MG63 (cell line): Measurements from ENCODE around the gene EFNA5. TPM values are rescaled to one million over a fixed set of nuclear protein-coding genes. Genes with fewer than 3 reads are reported as not detected.
A peak's percentile ranks its signal among the peaks of the same experiment; 100 is the strongest.

Source experiments
- DNase-seq: peaks from one replicate; pipeline ENCODE4 v3.0.0-alpha.2; 2020
- H3K27me3 ChIP-seq: fragments of 250-450 bp; sonication (Bioruptor Pico); 2 replicates; pipeline ENCODE4 v1.5.1; 2020; ENCODE audit warnings: mild to moderate bottlenecking, moderate library complexity
- H3K36me3 ChIP-seq: fragments of 250-450 bp; sonication (Bioruptor Pico); 2 replicates; pipeline ENCODE4 v1.5.1; 2020; ENCODE audit warnings: mild to moderate bottlenecking, moderate library complexity
- H3K4me3 ChIP-seq: fragments of 250-450 bp; sonication (Bioruptor Pico); 2 replicates; pipeline ENCODE4 v1.5.1; 2020; ENCODE audit warnings: mild to moderate bottlenecking, moderate library complexity
- H3K9me3 ChIP-seq: fragments of 250-450 bp; sonication (Bioruptor Pico); 2 replicates; pipeline ENCODE4 v1.5.1; 2020; ENCODE audit warnings: mild to moderate bottlenecking, moderate library complexity
- total RNA-seq: library from RNA; depleted of rRNA; stranded (reverse); fragments of >200 nt; shearing (Covaris generic); gene quantifications from 2 replicates; pipeline ENCODE4 v1.2.3, GENCODE V29; 2014; ENCODE audit warnings: low replicate concordance

EFNA5 gene
- total RNA-seq, 1 experiment from 2014 or later: 0.56 TPM

GRCh38 chr5:107337281-107337680 lies 333.5 kb downstream of the EFNA5 start:
- Histone ChIP-seq H3K27me3 (no peaks in the 10 kb centered on the region), H3K4me3 (no peak overlapping the region), H3K36me3 (no peaks in the 10 kb centered on the region), H3K9me3 (no peaks in the 10 kb centered on the region)
- peak; percentile 74 for DNase-seq

DNA sequence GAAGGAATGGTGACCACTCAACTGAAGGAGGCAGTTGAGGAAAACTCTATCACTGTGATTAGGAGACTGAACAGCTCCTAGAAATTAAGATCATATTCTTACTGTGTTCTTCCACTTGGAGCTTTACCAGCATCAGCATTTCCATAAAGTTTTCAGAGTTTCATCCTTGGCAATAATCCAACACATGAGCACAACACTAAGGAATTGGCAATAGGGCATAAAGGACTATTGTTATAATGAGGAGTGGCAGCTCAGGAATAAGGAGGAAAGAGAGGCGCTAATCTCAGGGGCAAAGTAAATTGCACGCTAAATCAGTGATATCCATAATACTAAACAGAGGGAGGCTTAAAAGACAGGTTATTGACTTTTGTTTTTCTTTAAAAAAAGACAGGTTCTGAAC lies 338.9 kb downstream of the EFNA5 start:
- DNase-seq: no peak
- Histone ChIP-seq H3K9me3 (no peaks in the 10 kb centered on the region), H3K36me3 (no peaks in the 10 kb centered on the region), H3K27me3 (no peaks in the 10 kb centered on the region), H3K4me3 (no peak overlapping the region)

DNA sequence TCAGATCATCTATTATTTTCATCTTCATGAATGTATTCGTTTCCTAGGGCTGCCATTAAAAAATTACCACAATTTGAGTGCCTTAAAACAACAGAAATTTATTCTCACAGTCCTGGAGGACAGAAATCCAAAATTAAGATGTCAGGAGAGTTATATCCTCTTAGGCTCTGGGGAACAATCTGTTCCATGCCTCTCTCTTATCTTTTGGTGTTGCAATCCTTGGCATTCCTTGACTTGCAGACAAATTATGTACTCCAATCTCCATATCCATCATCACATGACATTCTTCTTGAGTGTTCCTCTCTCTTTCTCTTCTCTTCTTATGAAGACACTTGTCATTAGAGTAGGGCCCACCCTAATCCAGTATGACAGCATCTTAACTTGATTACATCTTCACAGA lies 339.4 kb downstream of the EFNA5 start:
- no peaks in the 10 kb centered on the region for H3K36me3 ChIP-seq
- no peak for DNase-seq
- no peaks in the 10 kb centered on the region for H3K9me3 ChIP-seq
- H3K4me3 ChIP-seq: no peak overlapping the region
- H3K27me3 ChIP-seq: no peaks in the 10 kb centered on the region

DNA sequence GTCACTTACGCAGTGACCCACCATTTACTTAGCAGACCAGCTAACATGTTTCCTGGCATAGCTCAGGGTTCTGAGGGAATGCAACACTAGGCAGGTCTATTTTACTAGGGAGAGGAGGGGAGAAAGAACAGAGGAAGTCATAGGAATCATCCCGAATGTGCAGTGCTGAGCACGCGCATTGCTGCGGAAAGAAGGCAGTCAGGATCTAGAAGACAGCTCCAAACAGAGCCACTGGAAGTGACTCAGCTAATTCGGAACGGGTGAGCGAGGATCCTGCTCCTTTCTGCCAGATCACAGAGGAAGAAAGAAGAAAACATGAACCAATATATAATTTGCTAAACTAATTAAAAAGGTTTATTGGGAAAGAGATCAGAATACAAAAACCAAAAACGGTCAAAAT lies 339.8 kb downstream of the EFNA5 start:
- H3K4me3 ChIP-seq: no peak overlapping the region
- H3K27me3 ChIP-seq: no peaks in the 10 kb centered on the region
- DNase-seq: no peak
- H3K9me3 ChIP-seq: no peaks in the 10 kb centered on the region
- no peaks in the 10 kb centered on the region for H3K36me3 ChIP-seq

- H3K4me3 ChIP-seq: no peak overlapping the region
- H3K36me3 ChIP-seq: no peaks in the 10 kb centered on the region
- no peaks in the 10 kb centered on the region for H3K9me3 ChIP-seq
- DNase-seq: no peak
- H3K27me3 ChIP-seq: no peaks in the 10 kb centered on the region
Observed at GRCh38 chr5:107329850-107330249, 340.9 kb downstream of the EFNA5 start.
